Measurements from ENCODE around the gene CACUL1.

DNA sequence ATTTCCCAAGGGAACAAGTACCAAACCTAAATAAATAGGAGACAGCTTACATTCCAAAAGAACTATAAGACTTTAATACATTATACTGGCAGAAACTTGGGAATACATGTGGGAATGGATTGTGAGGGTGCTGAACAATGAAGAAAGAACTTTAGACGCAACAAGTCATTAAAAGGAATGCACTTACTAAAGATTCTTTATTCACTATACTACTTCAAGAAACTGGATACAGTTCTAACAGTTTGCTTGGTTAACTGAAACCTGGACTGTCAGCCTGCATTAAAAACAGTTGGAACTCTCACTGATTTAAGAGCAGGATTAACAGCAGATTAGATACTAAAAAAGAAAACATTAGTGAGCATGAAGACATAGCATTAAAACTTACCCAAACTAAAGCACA lies 12.0 kb downstream of the CACUL1 start:
- TF ChIP-seq CTCF (conservative IDR thresholded peaks at IDR 0.05; ENCODE audit: low read depth, low read length) (no peak), EZH2 (IDR thresholded peaks at IDR 0.05; ENCODE audit: borderline replicate concordance, low read depth, low read length, poor library complexity, severe bottlenecking) (no peak)

Data from A673 (cell line).